ENCODE measurements around the gene GOSR1.

DNA sequence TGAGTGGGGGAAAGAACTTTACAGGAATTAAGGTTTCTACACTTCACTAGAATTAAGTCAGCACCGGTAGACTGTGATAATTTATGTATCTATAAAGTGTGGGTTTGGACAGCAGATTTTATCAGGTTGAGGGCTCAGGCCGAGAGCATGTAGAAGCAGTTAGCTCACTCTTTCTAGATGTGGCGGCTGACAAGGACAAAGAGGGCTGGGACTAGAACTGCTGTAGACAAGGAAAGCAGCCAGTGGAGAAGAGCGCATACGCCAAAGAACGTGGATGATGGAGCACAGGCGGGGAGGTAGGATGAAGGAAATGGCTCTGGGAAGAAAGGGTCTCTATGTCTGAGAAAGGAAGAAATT lies 504 bp upstream of the GOSR1 start:
- TF ChIP-seq, protein P1, sequence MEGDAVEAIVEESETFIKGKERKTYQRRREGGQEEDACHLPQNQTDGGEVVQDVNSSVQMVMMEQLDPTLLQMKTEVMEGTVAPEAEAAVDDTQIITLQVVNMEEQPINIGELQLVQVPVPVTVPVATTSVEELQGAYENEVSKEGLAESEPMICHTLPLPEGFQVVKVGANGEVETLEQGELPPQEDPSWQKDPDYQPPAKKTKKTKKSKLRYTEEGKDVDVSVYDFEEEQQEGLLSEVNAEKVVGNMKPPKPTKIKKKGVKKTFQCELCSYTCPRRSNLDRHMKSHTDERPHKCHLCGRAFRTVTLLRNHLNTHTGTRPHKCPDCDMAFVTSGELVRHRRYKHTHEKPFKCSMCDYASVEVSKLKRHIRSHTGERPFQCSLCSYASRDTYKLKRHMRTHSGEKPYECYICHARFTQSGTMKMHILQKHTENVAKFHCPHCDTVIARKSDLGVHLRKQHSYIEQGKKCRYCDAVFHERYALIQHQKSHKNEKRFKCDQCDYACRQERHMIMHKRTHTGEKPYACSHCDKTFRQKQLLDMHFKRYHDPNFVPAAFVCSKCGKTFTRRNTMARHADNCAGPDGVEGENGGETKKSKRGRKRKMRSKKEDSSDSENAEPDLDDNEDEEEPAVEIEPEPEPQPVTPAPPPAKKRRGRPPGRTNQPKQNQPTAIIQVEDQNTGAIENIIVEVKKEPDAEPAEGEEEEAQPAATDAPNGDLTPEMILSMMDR (conservative IDR thresholded peaks at IDR 0.05 in 1 of 2, IDR thresholded peaks at IDR 0.05 in 1 of 2; ENCODE audit: low read depth in 1 of 2, low read length in 2 of 2) = no peak
- no peak for TF ChIP-seq EZH2 (IDR thresholded peaks at IDR 0.05; ENCODE audit: low read length, missing control alignments)

Data from fibroblast of lung (primary cell).